ENCODE results near the gene RHBDD1.

DNA sequence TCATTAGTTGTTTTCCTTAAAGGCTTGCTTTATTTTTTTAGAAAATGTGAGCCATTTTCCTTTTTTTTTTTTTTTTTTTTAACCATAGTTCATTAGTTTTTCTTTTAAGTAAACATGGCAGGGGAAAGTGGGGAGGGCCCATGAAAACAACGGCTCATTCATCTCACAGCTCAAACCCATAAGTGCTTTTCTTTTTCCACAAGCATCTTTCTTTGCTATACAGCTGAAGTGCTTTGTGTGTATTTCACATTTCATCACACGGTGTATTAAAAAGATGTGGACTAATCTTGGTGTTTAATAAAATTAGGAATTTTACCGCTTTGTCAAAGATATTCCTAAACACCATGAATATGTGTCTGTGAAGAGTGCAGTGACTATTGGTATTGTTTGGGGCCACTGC lies 41.6 kb downstream of the RHBDD1 start:
- TF ChIP-seq, protein P1, sequence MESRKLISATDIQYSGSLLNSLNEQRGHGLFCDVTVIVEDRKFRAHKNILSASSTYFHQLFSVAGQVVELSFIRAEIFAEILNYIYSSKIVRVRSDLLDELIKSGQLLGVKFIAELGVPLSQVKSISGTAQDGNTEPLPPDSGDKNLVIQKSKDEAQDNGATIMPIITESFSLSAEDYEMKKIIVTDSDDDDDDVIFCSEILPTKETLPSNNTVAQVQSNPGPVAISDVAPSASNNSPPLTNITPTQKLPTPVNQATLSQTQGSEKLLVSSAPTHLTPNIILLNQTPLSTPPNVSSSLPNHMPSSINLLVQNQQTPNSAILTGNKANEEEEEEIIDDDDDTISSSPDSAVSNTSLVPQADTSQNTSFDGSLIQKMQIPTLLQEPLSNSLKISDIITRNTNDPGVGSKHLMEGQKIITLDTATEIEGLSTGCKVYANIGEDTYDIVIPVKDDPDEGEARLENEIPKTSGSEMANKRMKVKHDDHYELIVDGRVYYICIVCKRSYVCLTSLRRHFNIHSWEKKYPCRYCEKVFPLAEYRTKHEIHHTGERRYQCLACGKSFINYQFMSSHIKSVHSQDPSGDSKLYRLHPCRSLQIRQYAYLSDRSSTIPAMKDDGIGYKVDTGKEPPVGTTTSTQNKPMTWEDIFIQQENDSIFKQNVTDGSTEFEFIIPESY (IDR thresholded peaks at IDR 0.05): no peak
- TF ChIP-seq JUND (IDR thresholded peaks at IDR 0.05) (no peak), TAF1 (conservative IDR thresholded peaks at IDR 0.05) (no peak), CTCF (IDR thresholded peaks at IDR 0.05; ENCODE audit: low read depth, low read length, missing input control) (no peak)

Data from liver (tissue), 3 donors.